ENCODE measurements around the gene FHIP2A.

The FHIP2A gene

GRCh38 chr10:114857922-114858629, 36.5 kb downstream of the FHIP2A start:
- DNase-seq (ENCODE audit: low spot score): no peak

- no peak for DNase-seq (ENCODE audit: low spot score)
Measured at GRCh38 chr10:114859222-114859621, 37.6 kb downstream of the FHIP2A start.

- DNase-seq (ENCODE audit: low spot score): no peak
Measured at GRCh38 chr10:114862456-114862855, 40.9 kb downstream of the FHIP2A start.

- no peak for DNase-seq (ENCODE audit: low spot score)
Measured at GRCh38 chr10:114867365-114867764, 45.8 kb downstream of the FHIP2A start.

GRCh38 chr10:114868870-114869519, 47.4 kb downstream of the FHIP2A start:
- DNase-seq (ENCODE audit: low spot score): no peak

- DNase-seq (ENCODE audit: low spot score): no peak
Measured at GRCh38 chr10:114869520-114869892, 47.9 kb downstream of the FHIP2A start.

- no peak for DNase-seq (ENCODE audit: low spot score)
Measured at GRCh38 chr10:114870486-114870885, 48.9 kb downstream of the FHIP2A start.

GRCh38 chr10:114871379-114871778, 49.8 kb downstream of the FHIP2A start:
- DNase-seq (ENCODE audit: low spot score): no peak

All from hematopoietic multipotent progenitor cell treated with erythropoietin and hydrocortisone succinate and interleukin-3 and kit ligand, for 17 days (in vitro differentiated cells).